ENCODE data around the gene NOXO1. TPM values are rescaled to one million over a fixed set of nuclear protein-coding genes. Genes with fewer than 3 reads are reported as not detected.
A peak's percentile ranks its signal among the peaks of the same experiment; 100 is the strongest.

The NOXO1 gene
- total and polyA plus RNA-seq, 9 of the 15 experiments (the other 6 are each of a cell fraction or from before 2014, with no cell fraction given) = not detected

DNA sequence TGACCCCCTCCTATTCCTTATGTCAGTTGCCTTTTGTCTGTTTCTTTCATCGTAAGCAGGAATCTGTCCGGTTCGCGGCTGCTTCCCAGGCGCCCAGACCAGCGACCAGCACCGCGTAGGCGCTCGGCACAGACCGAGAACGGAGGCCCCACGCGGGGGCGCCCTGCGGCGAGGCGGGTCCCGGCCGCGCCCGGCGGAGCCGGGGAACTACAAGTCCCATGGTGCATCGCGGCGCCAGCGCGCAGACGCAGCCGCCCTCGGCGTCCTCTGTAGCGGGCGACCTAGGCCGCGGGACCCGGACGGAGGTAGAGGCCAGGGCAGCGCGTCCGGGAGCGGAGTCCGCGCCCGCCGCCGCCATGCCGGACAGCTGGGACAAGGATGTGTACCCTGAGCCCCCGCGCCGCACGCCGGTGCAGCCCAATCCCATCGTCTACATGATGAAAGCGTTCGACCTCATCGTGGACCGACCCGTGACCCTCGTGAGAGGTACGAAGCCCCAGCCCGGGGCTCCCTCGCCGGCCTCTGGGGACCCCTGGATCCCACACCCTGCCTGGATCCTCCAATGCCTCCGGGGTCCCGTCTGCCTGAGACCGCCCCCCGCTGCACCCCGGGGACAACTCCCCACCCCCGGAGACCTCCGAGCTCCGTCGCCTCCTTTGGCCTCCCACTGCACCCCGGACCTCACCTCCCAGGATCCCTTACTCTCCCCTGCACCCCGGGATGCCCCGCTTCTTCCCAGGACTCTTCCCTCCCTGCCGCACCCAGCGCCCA lies 21.8 kb downstream of the NOXO1 start, which contains the start of gene NDUFB10 (continued):
- TF ChIP-seq, protein P1, sequence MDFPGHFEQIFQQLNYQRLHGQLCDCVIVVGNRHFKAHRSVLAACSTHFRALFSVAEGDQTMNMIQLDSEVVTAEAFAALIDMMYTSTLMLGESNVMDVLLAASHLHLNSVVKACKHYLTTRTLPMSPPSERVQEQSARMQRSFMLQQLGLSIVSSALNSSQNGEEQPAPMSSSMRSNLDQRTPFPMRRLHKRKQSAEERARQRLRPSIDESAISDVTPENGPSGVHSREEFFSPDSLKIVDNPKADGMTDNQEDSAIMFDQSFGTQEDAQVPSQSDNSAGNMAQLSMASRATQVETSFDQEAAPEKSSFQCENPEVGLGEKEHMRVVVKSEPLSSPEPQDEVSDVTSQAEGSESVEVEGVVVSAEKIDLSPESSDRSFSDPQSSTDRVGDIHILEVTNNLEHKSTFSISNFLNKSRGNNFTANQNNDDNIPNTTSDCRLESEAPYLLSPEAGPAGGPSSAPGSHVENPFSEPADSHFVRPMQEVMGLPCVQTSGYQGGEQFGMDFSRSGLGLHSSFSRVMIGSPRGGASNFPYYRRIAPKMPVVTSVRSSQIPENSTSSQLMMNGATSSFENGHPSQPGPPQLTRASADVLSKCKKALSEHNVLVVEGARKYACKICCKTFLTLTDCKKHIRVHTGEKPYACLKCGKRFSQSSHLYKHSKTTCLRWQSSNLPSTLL (IDR thresholded peaks at IDR 0.05) = no peak
- TF ChIP-seq WHSC1 (IDR thresholded peaks at IDR 0.05; ENCODE audit: low read length) = no peak
- TF ChIP-seq, protein P2, sequence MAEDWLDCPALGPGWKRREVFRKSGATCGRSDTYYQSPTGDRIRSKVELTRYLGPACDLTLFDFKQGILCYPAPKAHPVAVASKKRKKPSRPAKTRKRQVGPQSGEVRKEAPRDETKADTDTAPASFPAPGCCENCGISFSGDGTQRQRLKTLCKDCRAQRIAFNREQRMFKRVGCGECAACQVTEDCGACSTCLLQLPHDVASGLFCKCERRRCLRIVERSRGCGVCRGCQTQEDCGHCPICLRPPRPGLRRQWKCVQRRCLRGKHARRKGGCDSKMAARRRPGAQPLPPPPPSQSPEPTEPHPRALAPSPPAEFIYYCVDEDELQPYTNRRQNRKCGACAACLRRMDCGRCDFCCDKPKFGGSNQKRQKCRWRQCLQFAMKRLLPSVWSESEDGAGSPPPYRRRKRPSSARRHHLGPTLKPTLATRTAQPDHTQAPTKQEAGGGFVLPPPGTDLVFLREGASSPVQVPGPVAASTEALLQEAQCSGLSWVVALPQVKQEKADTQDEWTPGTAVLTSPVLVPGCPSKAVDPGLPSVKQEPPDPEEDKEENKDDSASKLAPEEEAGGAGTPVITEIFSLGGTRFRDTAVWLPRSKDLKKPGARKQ (CRISPR knock-in tag; IDR thresholded peaks at IDR 0.05) = no peak
- peak; percentile 23; the same call in 1 of the 2 replicates for TF ChIP-seq ERF (CRISPR knock-in tag; IDR thresholded peaks at IDR 0.05)
- no peak for TF ChIP-seq ZNF232 (CRISPR knock-in tag; IDR thresholded peaks at IDR 0.05)
- peak in 1 of 2 experiments; percentile 7; a peak in 1 of 4 replicates for TF ChIP-seq TBL1XR1 (IDR thresholded peaks at IDR 0.05; ENCODE audit: low read length in 2 of 2)
- peak; percentile 85 to 86 for TF ChIP-seq SIX5 (IDR thresholded peaks at IDR 0.05; ENCODE audit: borderline replicate concordance in 1 of 2, insufficient read depth in 1 of 2, low read depth in 1 of 2, low read length in 2 of 2)
- TF ChIP-seq, protein P3, sequence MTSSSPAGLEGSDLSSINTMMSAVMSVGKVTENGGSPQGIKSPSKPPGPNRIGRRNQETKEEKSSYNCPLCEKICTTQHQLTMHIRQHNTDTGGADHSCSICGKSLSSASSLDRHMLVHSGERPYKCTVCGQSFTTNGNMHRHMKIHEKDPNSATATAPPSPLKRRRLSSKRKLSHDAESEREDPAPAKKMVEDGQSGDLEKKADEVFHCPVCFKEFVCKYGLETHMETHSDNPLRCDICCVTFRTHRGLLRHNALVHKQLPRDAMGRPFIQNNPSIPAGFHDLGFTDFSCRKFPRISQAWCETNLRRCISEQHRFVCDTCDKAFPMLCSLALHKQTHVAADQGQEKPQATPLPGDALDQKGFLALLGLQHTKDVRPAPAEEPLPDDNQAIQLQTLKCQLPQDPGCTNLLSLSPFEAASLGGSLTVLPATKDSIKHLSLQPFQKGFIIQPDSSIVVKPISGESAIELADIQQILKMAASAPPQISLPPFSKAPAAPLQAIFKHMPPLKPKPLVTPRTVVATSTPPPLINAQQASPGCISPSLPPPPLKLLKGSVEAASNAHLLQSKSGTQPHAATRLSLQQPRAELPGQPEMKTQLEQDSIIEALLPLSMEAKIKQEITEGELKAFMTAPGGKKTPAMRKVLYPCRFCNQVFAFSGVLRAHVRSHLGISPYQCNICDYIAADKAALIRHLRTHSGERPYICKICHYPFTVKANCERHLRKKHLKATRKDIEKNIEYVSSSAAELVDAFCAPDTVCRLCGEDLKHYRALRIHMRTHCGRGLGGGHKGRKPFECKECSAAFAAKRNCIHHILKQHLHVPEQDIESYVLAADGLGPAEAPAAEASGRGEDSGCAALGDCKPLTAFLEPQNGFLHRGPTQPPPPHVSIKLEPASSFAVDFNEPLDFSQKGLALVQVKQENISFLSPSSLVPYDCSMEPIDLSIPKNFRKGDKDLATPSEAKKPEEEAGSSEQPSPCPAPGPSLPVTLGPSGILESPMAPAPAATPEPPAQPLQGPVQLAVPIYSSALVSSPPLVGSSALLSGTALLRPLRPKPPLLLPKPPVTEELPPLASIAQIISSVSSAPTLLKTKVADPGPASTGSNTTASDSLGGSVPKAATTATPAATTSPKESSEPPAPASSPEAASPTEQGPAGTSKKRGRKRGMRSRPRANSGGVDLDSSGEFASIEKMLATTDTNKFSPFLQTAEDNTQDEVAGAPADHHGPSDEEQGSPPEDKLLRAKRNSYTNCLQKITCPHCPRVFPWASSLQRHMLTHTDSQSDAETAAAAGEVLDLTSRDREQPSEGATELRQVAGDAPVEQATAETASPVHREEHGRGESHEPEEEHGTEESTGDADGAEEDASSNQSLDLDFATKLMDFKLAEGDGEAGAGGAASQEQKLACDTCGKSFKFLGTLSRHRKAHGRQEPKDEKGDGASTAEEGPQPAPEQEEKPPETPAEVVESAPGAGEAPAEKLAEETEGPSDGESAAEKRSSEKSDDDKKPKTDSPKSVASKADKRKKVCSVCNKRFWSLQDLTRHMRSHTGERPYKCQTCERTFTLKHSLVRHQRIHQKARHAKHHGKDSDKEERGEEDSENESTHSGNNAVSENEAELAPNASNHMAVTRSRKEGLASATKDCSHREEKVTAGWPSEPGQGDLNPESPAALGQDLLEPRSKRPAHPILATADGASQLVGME (CRISPR knock-in tag; IDR thresholded peaks at IDR 0.05) = no peak
- TF ChIP-seq, protein P4, sequence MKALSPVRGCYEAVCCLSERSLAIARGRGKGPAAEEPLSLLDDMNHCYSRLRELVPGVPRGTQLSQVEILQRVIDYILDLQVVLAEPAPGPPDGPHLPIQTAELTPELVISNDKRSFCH (CRISPR knock-in tag; IDR thresholded peaks at IDR 0.05) = no peak
- TF ChIP-seq, protein P4 (tag; IDR thresholded peaks at IDR 0.05) = 0 out of 2 replicates have a peak, but pooled peaks have one; percentile 61
- TF ChIP-seq CBX2 (IDR thresholded peaks at IDR 0.05; ENCODE audit: insufficient read depth, low read length, poor library complexity, severe bottlenecking) = no peak
- TF ChIP-seq EP300 (IDR thresholded peaks at IDR 0.05; ENCODE audit: low read length) = no peak
- peak; percentile 61 for TF ChIP-seq RBM25 (IDR thresholded peaks at IDR 0.05; ENCODE audit: low read depth, low read length, severe bottlenecking)
- TF ChIP-seq HNRNPUL1 (IDR thresholded peaks at IDR 0.05; ENCODE audit: low read length) = no peak

Measured in K562 (cell line).